Psoas muscle (tissue), 8 donors: ENCODE measurements around the gene PUS10. TPM values are rescaled to one million over a fixed set of nuclear protein-coding genes. Genes with fewer than 3 reads are reported as not detected.

Experiments
- ATAC-seq, 4 donors: fragments of 200-7000 bp; cut with Tn5 transposase; one replicate each; pipeline ENCODE4 v1.9.1; 2020; ENCODE audit warnings: moderate library complexity in 3 of 4, mild to moderate bottlenecking in 2 of 4
- DNase-seq, 2 donors: peaks; one replicate each; pipeline ENCODE4 v3.0.0-alpha.2; 2020
- H3K27ac ChIP-seq: fragments of 200-600 bp; one replicate; pipeline ENCODE4 v1.8.0; 2022
- H3K27me3 ChIP-seq, 3 donors: fragments of 200-600 bp in 1 of 3; one replicate each; pipeline versions ENCODE4 v1.6.1 to v1.8.0; 2013 to 2022; ENCODE audit warnings: low read length in 2 of 3, mild to moderate bottlenecking in 2 of 3, moderate library complexity in 1 of 3; ENCODE audit not compliant: insufficient read depth in 3 of 3
- H3K36me3 ChIP-seq, 2 donors: fragments of 200-600 bp in 1 of 2; one replicate each; pipeline versions ENCODE4 v1.6.1 to v1.8.0; 2013 to 2022; ENCODE audit warnings: low read depth in 1 of 2, mild to moderate bottlenecking in 1 of 2, moderate library complexity in 1 of 2; ENCODE audit not compliant: insufficient read depth in 1 of 2
- H3K4me1 ChIP-seq: fragments of 200-600 bp; one replicate; pipeline ENCODE4 v1.8.0; 2022
- H3K4me3 ChIP-seq: fragments of 200-600 bp; one replicate; pipeline ENCODE4 v1.8.0; 2022; ENCODE audit warnings: mild to moderate bottlenecking
- H3K9me3 ChIP-seq: fragments of 200-600 bp; one replicate; pipeline ENCODE4 v1.8.0; 2022
- CTCF ChIP-seq: fragments of 200-600 bp; IDR thresholded peaks from one replicate; pipeline ENCODE4 v1.8.0; 2022; ENCODE audit warnings: antibody characterized with exemption
- WGBS, 3 donors: extraction: QIAGEN DNeasy Blood & Tissue Kit; methylation state at CpG; one replicate each; pipeline versions ENCODE4 v1.1.6 to v1.1.7; 2013; 5-methylcytosine and 5-hydroxymethylcytosine counted together
- intact Hi-C, 2 donors: fragments of 100-400 bp; cut with DNase I; formaldehyde crosslinking; loops; one replicate each; pipeline versions ENCODE4 v1.11.0 to v1.14.2; 2022
- polyA plus RNA-seq, 3 donors: library from polyadenylated mRNA; stranded (reverse); fragments of 200-250 nt; gene quantifications; one replicate each; pipeline ENCODE4 v1.2.3, GENCODE V29; 2013
- total RNA-seq, 4 donors: library from RNA; stranded (reverse); fragmentation: NEBNext Ultra II Directional in 2 of 4; extraction: Animal tissue kit (Norgen Biotek cat#: 25700) in 2 of 4; gene quantifications; one replicate each; pipeline versions ENCODE4 v1.2.1 to v1.2.4, GENCODE V29; 2021 to 2023
- donor health status: healthy with polysubstance abuse.
- donor health status: DM: no; HTN: no; CAD: no; lungs with moderate emphysema.
- donor health status: Bipolar disorder and iron deficiency.
- donor health status: healthy.
- donor health status: DM: yes; HTN: yes; CAD: no.
- donor health status: DM: no; HTN: no; CAD: no.
- donor health status: DM: no; HTN: no; CAD: no.
- donor health status: DM: yes; HTN: yes; CAD: no.

PUS10 gene
- total and polyA plus RNA-seq, 7 donors = 1.4 to 5.1 (median 2.9) TPM

- intact Hi-C loops = no loop called here
- 70 to 80% (median 71%) methylated on average over 3 of the region's 3 CpGs for WGBS, 3 donors
- H3K27me3 ChIP-seq = no peaks in the 10 kb centered on the region
- no peak for DNase-seq
- no peak overlapping the region for H3K27ac ChIP-seq
- TF ChIP-seq CTCF = no peak
- H3K4me3 ChIP-seq = no peak overlapping the region
- no peaks in the 10 kb centered on the region for H3K36me3 ChIP-seq
- no peak for ATAC-seq
- no peaks in the 10 kb centered on the region for H3K4me1 ChIP-seq
- no peaks in the 10 kb centered on the region for H3K9me3 ChIP-seq
These were observed 37.8 kb downstream of the PUS10 start for GRCh38 chr2:60980071-60980815.

DNA sequence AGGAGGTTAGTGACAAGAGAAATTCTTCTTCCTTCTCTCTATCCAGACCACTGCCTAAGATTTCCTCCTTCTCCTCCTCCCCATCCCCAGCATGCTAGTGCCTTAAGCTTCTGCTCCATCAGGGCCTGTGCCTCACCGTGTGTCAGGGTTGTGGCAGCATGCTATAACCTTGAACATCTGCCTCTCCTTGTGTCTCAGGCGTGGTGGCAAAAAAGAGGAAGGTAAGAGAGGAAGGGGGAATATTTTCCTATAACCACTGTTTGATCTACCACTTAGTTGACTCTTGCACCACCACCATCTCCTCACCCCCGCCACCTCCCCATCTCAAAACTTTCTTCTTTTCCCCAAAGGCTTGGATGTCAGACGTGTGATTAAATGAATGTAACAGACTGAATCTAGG is 38.8 kb downstream of the PUS10 start:
- no peaks in the 10 kb centered on the region for H3K4me1 ChIP-seq
- ATAC-seq = no peak
- no peak for DNase-seq
- H3K27me3 ChIP-seq = no peaks in the 10 kb centered on the region
- no peak for TF ChIP-seq CTCF
- 80 to 89% (median 87%) methylated on average over 4 of the region's 4 CpGs for WGBS, 3 donors
- no peak overlapping the region for H3K27ac ChIP-seq
- intact Hi-C loops = no loop called here
- no peaks in the 10 kb centered on the region for H3K36me3 ChIP-seq
- no peaks in the 10 kb centered on the region for H3K9me3 ChIP-seq
- H3K4me3 ChIP-seq = no peak overlapping the region

- WGBS, 3 donors = 87 to 88% (median 87%) methylated on average over 1 of the region's 1 CpG
- DNase-seq = no peak
- Histone ChIP-seq H3K4me3 (no peak overlapping the region), H3K27ac (no peak overlapping the region), H3K27me3 (no peaks in the 10 kb centered on the region), H3K4me1 (no peaks in the 10 kb centered on the region), H3K36me3 (no peaks in the 10 kb centered on the region), H3K9me3 (no peaks in the 10 kb centered on the region)
- no peak for TF ChIP-seq CTCF
- intact Hi-C loops = no loop called here
- ATAC-seq = no peak
These were observed 40.5 kb downstream of the PUS10 start for GRCh38 chr2:60977562-60977895.

DNA sequence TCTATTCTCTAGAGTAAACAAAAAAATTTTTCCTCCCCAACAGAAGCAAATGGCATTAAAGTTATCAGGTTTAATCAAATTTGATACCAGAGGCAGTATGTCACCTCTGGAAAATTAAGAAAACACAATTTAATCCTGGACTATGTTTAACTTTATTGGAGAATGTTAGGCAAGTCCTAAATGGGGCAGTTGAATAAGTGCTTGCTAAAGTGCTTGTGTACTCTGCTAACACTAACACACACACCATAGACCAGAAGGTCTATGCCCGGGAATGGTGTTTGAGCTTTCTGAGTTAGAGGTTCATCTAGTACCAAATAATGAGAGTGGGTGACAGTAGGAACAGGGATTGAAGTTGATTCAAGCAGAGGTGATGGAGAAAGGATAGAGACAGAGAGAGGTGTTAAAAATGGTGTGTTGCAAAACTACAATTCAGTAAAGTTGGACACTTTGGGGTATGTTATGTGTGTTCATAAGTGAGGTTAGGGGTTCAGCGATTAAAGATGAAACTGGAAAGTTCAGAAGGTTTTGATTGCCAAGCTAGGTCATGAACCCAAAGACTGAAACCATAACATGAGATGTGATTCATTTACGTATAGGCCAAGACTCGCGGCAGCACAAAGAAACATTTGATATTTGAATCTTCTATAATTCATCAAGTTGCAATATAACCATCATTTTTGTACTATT is 41.0 kb downstream of the PUS10 start:
- no peak for DNase-seq
- Histone ChIP-seq H3K4me3 (no peak overlapping the region), H3K4me1 (no peaks in the 10 kb centered on the region), H3K36me3 (no peaks in the 10 kb centered on the region), H3K27ac (no peak overlapping the region), H3K9me3 (no peaks in the 10 kb centered on the region), H3K27me3 (no peaks in the 10 kb centered on the region)
- intact Hi-C loops = no loop called here
- no peak for ATAC-seq
- no peak for TF ChIP-seq CTCF
- WGBS, 3 donors = 72 to 75% (median 73%) methylated on average over 5 of the region's 5 CpGs
